Tibial nerve (tissue), 4 donors: Measurements from ENCODE around the gene CDC7. TPM values are rescaled to one million over a fixed set of nuclear protein-coding genes. Genes with fewer than 3 reads are reported as not detected.

Source experiments
- DNase-seq, 2 donors: peaks; one replicate each; pipeline ENCODE4 v3.0.0-alpha.2; 2019; ENCODE audit warnings: low spot score in 2 of 2
- H3K27ac ChIP-seq, 4 donors: fragments of 200-600 bp; sonication (generic) in 3 of 4; one replicate each; pipeline ENCODE4 v1.5.1; 2017 to 2019; ENCODE audit warnings: mild to moderate bottlenecking in 1 of 4
- H3K27me3 ChIP-seq, 2 donors: fragments of 200-600 bp; sonication (generic) in 1 of 2; one replicate each; pipeline versions ENCODE4 v1.5.1 to v1.6.0; 2017 to 2019
- H3K36me3 ChIP-seq, 3 donors: fragments of 200-600 bp; sonication (generic); one replicate each; pipeline ENCODE4 v1.5.1; 2018 to 2019
- H3K4me1 ChIP-seq, 4 donors: fragments of 200-600 bp; sonication (generic) in 3 of 4; one replicate each; pipeline ENCODE4 v1.5.1; 2017 to 2019
- H3K4me3 ChIP-seq, 4 donors: fragments of 200-600 bp; sonication (generic) in 3 of 4; one replicate each; pipeline ENCODE4 v1.5.1; 2017 to 2019; ENCODE audit warnings: mild to moderate bottlenecking in 1 of 4, moderate library complexity in 1 of 4
- H3K9me3 ChIP-seq, 4 donors: fragments of 200-600 bp; sonication (generic) in 3 of 4; one replicate each; pipeline ENCODE4 v1.5.1; 2017 to 2019
- EP300 ChIP-seq, 2 donors: sonication (generic); formaldehyde crosslinking; IDR thresholded peaks; one replicate each; pipeline ENCODE4 v1.6.1; 2017; ENCODE audit warnings: antibody characterized with exemption in 2 of 2, mild to moderate bottlenecking in 1 of 2
- POLR2A ChIP-seq, 2 donors: fragments of 450-650 bp; IDR thresholded peaks; one replicate each; pipeline ENCODE4 v1.6.1; 2017; ENCODE audit warnings: antibody characterized with exemption in 2 of 2, mild to moderate bottlenecking in 2 of 2, moderate library complexity in 2 of 2
- WGBS, 2 donors: methylation state at CpG; one replicate each; pipeline ENCODE4 v1.1.5; 2018; 5-methylcytosine and 5-hydroxymethylcytosine counted together
- total RNA-seq, 4 donors: library from RNA; depleted of rRNA; stranded (reverse); fragments of >200 nt; gene quantifications; one replicate each; pipeline ENCODE4 v1.1.0, GENCODE V29; 2016
- TF ChIP-seq, protein P1 (sequence below), 5 experiments: fragments of 200-600 bp in 3 of 5; fragments of 450-650 bp in 2 of 5; sonication (generic) in 3 of 5; IDR thresholded peaks; one replicate each; pipeline ENCODE4 v1.5.1; 2016 to 2019; ENCODE audit warnings: antibody characterized with exemption in 5 of 5, mild to moderate bottlenecking in 3 of 5, moderate library complexity in 2 of 5

CDC7 gene
- total RNA-seq, 4 donors from 2014 or later, result 0.59 to 3.3 (median 1.3) TPM

DNA sequence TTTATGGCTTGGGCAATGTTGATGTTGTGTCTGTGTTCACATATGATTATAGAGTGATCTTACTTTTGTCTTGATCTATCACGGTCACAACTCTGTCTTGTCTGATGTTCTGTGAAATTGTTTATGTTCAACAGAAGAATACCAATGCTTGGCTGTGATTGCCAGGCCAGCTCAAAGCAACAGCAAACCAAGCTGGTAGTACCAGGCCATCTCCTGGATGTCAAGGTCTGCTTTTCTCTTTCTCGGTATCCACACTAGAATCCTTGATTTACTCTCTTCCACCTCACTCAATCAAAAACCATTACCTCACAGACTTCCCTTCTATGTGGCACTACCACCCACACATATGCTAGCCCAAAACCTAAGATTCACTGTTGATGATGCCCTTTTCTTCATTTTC is 1.3 kb upstream of the CDC7 start:
- WGBS, 2 donors, result 95 to 98% methylated on average over 2 of the region's 2 CpGs

DNA sequence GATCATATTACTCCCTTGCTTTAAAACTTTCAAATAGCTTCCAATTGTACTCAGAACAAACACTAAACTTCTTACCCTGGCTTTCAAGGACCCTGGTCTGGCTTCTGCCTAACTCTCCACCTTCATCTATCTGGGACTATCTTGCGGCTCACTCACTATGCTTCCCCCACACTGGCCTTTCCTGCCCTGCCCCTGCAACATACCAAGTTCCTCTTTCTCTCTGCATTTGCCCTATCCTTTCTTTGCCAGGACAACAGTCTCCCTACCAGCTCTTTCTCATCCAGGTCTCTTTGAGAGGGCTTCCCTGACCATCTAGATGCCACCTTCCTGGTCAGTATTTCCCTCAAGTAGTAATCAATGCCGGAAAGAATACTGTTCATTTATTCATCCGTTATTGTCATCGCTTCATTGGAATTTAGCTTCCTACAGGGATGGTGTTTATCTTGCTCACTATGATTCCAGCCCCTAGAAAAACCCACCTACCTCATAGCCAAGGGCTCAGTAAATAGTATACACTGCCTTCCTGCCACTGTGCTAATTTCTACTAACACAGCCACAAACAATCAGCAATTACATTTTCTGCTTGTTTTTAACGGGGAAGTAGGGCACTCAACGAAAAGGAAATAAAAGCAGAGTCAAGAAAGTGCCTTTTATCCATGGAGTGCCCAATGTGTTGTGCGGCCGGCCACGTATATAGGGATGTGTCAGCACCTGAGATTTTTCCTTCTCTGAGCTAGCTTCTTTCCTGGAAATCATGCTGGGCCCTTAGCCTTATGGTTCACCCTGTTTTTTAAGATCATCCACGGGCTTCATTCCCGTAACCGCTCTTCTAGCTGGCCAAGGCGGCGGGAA is 521 bp upstream of the CDC7 start:
- H3K36me3 ChIP-seq, result no peaks in the 10 kb centered on the region
- H3K27ac ChIP-seq, result peak overlapping the region; percentile 74 to 93 (median 85)
- no peak for DNase-seq
- TF ChIP-seq POLR2A (IDR thresholded peaks at IDR 0.05), result no peak
- TF ChIP-seq, protein P1, sequence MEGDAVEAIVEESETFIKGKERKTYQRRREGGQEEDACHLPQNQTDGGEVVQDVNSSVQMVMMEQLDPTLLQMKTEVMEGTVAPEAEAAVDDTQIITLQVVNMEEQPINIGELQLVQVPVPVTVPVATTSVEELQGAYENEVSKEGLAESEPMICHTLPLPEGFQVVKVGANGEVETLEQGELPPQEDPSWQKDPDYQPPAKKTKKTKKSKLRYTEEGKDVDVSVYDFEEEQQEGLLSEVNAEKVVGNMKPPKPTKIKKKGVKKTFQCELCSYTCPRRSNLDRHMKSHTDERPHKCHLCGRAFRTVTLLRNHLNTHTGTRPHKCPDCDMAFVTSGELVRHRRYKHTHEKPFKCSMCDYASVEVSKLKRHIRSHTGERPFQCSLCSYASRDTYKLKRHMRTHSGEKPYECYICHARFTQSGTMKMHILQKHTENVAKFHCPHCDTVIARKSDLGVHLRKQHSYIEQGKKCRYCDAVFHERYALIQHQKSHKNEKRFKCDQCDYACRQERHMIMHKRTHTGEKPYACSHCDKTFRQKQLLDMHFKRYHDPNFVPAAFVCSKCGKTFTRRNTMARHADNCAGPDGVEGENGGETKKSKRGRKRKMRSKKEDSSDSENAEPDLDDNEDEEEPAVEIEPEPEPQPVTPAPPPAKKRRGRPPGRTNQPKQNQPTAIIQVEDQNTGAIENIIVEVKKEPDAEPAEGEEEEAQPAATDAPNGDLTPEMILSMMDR (IDR thresholded peaks at IDR 0.05), result no peak
- no peak for TF ChIP-seq EP300 (IDR thresholded peaks at IDR 0.05)
- WGBS, 2 donors, result 14 to 19% methylated on average over 14 of the region's 14 CpGs
- peak overlapping the region; percentile 71 to 84 (median 76) for H3K4me3 ChIP-seq
- H3K27me3 ChIP-seq, result no peaks in the 10 kb centered on the region
- peaks cover 0 to 20% (median 0%) of the 10 kb centered on the region in 4 donors for H3K4me1 ChIP-seq
- no peaks in the 10 kb centered on the region for H3K9me3 ChIP-seq

More for the DNA sequence above, 1.3 kb upstream of the CDC7 start:
- peaks cover 0 to 20% (median 0%) of the 10 kb centered on the region in 4 donors for H3K4me1 ChIP-seq
- DNase-seq, result no peak
- TF ChIP-seq POLR2A (IDR thresholded peaks at IDR 0.05) (no peak), EP300 (IDR thresholded peaks at IDR 0.05) (no peak)
- TF ChIP-seq, protein P1 (IDR thresholded peaks at IDR 0.05), result no peak
- H3K27ac ChIP-seq, result no peak overlapping the region
- H3K4me3 ChIP-seq, result no peak overlapping the region
- H3K36me3 ChIP-seq, result no peaks in the 10 kb centered on the region
- H3K27me3 ChIP-seq, result no peaks in the 10 kb centered on the region
- H3K9me3 ChIP-seq, result no peaks in the 10 kb centered on the region

DNA sequence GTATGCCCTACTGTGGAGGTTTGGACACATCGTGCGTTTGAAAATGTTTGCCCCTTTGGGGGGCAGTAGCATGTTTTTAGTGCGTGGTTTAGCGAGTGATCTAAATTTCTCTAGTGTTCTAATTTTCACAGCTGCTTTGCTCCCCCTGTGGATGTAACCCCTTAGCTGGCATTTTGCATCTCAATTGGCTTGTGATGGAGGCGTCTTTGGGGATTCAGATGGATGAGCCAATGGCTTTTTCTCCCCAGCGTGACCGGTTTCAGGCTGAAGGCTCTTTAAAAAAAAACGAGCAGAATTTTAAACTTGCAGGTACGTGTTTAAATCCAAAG is 836 bp downstream of the CDC7 start:
- Histone ChIP-seq H3K4me1 (peaks cover 0 to 20% (median 0%) of the 10 kb centered on the region in 4 donors), H3K4me3 (peak overlapping the region; percentile 71 to 84 (median 76)), H3K27ac (peak overlapping the region; percentile 74 to 93 (median 85)), H3K36me3 (no peaks in the 10 kb centered on the region), H3K9me3 (no peaks in the 10 kb centered on the region), H3K27me3 (no peaks in the 10 kb centered on the region)
- no peak for DNase-seq
- 1 to 2% methylated on average over 9 of the region's 9 CpGs for WGBS, 2 donors
- TF ChIP-seq POLR2A (IDR thresholded peaks at IDR 0.05), result no peak
- TF ChIP-seq, protein P1 (IDR thresholded peaks at IDR 0.05), result peak in 2 of 5 experiments; percentile 3 to 31

DNA sequence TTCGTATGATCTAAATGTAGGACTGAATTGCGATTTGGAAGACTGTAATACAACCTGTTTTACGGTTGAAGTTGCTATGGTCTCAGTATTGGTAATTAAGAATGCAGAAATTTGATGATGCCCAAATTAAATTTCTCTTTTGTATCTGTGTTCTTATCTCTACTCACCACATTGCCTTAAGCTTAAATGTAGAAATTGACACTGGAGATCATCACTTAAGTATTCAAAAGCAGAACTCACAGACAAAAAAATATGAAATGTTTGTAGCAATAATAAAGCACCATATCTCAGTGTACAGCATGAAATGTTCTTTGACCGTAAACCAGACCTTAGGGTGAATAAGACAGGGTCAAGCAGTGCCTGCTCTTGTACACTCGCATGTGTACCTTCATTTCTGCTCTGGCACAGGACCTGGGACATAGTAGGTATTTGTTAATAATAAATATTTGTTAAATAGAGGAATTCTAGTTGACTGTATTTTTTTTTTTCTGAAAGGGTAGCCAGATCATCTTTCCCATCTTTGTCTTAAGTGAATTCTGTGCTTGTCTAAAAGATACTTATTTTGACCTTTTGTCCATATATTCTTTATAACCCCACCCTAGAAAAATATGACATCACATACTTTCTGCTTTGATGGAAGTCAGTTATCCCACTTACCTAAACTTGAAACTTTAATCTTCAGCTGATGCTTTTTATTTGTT is 1.5 kb downstream of the CDC7 start:
- no peaks in the 10 kb centered on the region for H3K27me3 ChIP-seq
- 34 to 35% methylated on average over 5 of the region's 5 CpGs for WGBS, 2 donors
- TF ChIP-seq EP300 (IDR thresholded peaks at IDR 0.05), result no peak
- TF ChIP-seq, protein P1 (IDR thresholded peaks at IDR 0.05), result no peak
- no peak for TF ChIP-seq POLR2A (IDR thresholded peaks at IDR 0.05)

More for the DNA sequence above, 1.5 kb downstream of the CDC7 start:
- no peaks in the 10 kb centered on the region for H3K9me3 ChIP-seq
- H3K36me3 ChIP-seq, result no peaks in the 10 kb centered on the region
- H3K4me3 ChIP-seq, result peak overlapping the region in 2 of 4 donors; percentile 72 to 80
- peak overlapping the region in 3 of 4 donors; percentile 74 to 93 (median 88) for H3K27ac ChIP-seq
- peaks cover 0 to 20% (median 0%) of the 10 kb centered on the region in 4 donors for H3K4me1 ChIP-seq
- DNase-seq, result no peak
